Sigmoid colon (tissue), 7 donors: Measurements from ENCODE around the gene MITD1. TPM values are rescaled to one million over a fixed set of nuclear protein-coding genes. Genes with fewer than 3 reads are reported as not detected.

ENCODE experiments used
- DNase-seq: peaks from one replicate; pipeline ENCODE4 v3.0.0-alpha.2; 2019
- H3K27ac ChIP-seq, 4 donors: fragments of 200-600 bp; sonication (generic); one replicate each; pipeline ENCODE4 v1.5.1; 2016 to 2019; ENCODE audit warnings: mild to moderate bottlenecking in 1 of 4
- H3K27me3 ChIP-seq, 3 donors: fragments of 200-600 bp; sonication (generic); one replicate each; pipeline ENCODE4 v1.5.1; 2019; ENCODE audit warnings: mild to moderate bottlenecking in 1 of 3
- H3K36me3 ChIP-seq, 4 donors: fragments of 200-600 bp; sonication (generic); one replicate each; pipeline ENCODE4 v1.5.1; 2016 to 2019
- H3K4me1 ChIP-seq, 4 donors: fragments of 200-600 bp; sonication (generic); one replicate each; pipeline ENCODE4 v1.5.1; 2017 to 2019
- H3K4me3 ChIP-seq, 4 donors: fragments of 200-600 bp; sonication (generic); one replicate each; pipeline ENCODE4 v1.5.1; 2017 to 2019; ENCODE audit warnings: mild to moderate bottlenecking in 2 of 4, moderate library complexity in 1 of 4
- H3K9me3 ChIP-seq, 4 donors: fragments of 200-600 bp in 3 of 4; sonication (generic) in 3 of 4; one replicate each; pipeline versions ENCODE4 v1.5.1 to v1.6.1; 2013 to 2019
- EP300 ChIP-seq, 4 donors: sonication (generic); formaldehyde crosslinking; IDR thresholded peaks; one replicate each; pipeline ENCODE4 v1.6.1; 2017; ENCODE audit warnings: antibody characterized with exemption in 4 of 4
- POLR2A ChIP-seq, 2 donors: fragments of 450-650 bp; IDR thresholded peaks; one replicate each; pipeline ENCODE4 v1.6.1; 2016; ENCODE audit warnings: antibody characterized with exemption in 2 of 2, mild to moderate bottlenecking in 2 of 2, moderate library complexity in 2 of 2
- POLR2AphosphoS5 ChIP-seq, 4 donors: sonication (generic); formaldehyde crosslinking; IDR thresholded peaks; one replicate each; pipeline ENCODE4 v1.6.1; 2017; ENCODE audit warnings: antibody characterized with exemption in 4 of 4
- WGBS, 2 donors: extraction: QIAGEN DNeasy Blood & Tissue Kit; methylation state at CpG; one replicate each; pipeline ENCODE4 v1.1.7; 2013; 5-methylcytosine and 5-hydroxymethylcytosine counted together
- intact Hi-C: fragments of 100-400 bp; cut with DNase I; formaldehyde crosslinking; loops from one replicate; pipeline ENCODE4 v1.15.1; 2023
- polyA plus RNA-seq, 3 donors: library from polyadenylated mRNA; stranded (reverse); fragments of 200-250 nt; gene quantifications; one replicate each; pipeline ENCODE4 v1.2.3, GENCODE V29; 2013
- total RNA-seq, 4 donors: library from RNA; depleted of rRNA; stranded (reverse); fragments of >200 nt; gene quantifications; one replicate each; pipeline ENCODE4 v1.1.0, GENCODE V29; 2016
- TF ChIP-seq, protein P1 (sequence below), 4 experiments: fragments of 450-650 bp in 3 of 4; fragments of 200-600 bp in 1 of 4; IDR thresholded peaks; one replicate each; pipeline ENCODE4 v1.5.1; 2016 to 2019; ENCODE audit warnings: antibody characterized with exemption in 4 of 4, mild to moderate bottlenecking in 3 of 4, moderate library complexity in 2 of 4
- donor health status: healthy with polysubstance abuse.
- donor health status: Bipolar disorder and iron deficiency.
- donor health status: healthy.

The MITD1 gene
- total and polyA plus RNA-seq, 7 donors: 18.3 to 37.1 (median 26.0) TPM

DNA sequence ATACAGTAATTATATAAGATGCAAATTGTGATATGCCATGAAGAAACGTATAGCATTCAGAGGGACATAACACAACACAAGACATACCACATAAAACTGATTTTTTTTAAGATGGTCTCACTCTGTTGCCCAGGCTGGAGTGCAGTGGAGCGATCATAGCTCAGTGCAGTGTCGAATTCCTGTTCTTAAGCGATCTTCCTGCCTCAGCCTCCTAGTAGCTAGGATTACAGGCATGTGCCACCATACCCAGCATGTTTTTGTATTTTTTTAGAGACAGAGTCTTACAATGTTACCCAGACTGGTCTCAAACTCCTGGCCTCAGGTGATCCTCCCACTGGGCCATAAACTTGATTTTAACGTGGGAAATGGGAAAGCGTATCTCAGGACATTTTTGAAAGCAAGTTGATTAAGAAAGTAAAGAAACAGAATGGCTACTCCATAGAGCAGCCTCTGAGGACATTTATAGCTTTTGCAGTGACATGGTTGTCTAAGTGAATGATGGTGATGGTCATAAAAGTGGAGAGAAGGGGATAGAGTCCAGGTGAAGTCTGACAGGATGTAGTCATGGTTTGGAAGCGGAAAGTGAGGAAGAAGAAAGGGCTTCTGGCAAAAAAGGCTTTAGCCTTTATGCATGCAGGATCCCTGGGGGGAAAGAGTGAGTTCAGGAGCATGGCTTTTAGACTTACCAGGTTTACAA lies 28.5 kb downstream of the MITD1 start:
- Histone ChIP-seq H3K36me3 (peaks cover 0 to 5% (median under 1%) of the 10 kb centered on the region in 4 donors), H3K27me3 (no peaks in the 10 kb centered on the region), H3K4me3 (no peak overlapping the region), H3K27ac (no peak overlapping the region), H3K4me1 (peaks cover 0 to 19% (median 18%) of the 10 kb centered on the region in 4 donors), H3K9me3 (no peaks in the 10 kb centered on the region)
- no peak for DNase-seq
- intact Hi-C loops: loop anchor here (10.0 kb wide), 1 partner anchor 342 kb away; the partner anchor contains the start of gene REV1
- 77 to 79% methylated on average over 7 of the region's 7 CpGs for WGBS, 2 donors
- TF ChIP-seq EP300 (IDR thresholded peaks at IDR 0.05) (no peak), POLR2A (IDR thresholded peaks at IDR 0.05) (no peak), POLR2AphosphoS5 (IDR thresholded peaks at IDR 0.05) (no peak)
- TF ChIP-seq, protein P1, sequence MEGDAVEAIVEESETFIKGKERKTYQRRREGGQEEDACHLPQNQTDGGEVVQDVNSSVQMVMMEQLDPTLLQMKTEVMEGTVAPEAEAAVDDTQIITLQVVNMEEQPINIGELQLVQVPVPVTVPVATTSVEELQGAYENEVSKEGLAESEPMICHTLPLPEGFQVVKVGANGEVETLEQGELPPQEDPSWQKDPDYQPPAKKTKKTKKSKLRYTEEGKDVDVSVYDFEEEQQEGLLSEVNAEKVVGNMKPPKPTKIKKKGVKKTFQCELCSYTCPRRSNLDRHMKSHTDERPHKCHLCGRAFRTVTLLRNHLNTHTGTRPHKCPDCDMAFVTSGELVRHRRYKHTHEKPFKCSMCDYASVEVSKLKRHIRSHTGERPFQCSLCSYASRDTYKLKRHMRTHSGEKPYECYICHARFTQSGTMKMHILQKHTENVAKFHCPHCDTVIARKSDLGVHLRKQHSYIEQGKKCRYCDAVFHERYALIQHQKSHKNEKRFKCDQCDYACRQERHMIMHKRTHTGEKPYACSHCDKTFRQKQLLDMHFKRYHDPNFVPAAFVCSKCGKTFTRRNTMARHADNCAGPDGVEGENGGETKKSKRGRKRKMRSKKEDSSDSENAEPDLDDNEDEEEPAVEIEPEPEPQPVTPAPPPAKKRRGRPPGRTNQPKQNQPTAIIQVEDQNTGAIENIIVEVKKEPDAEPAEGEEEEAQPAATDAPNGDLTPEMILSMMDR (IDR thresholded peaks at IDR 0.05): no peak

DNA sequence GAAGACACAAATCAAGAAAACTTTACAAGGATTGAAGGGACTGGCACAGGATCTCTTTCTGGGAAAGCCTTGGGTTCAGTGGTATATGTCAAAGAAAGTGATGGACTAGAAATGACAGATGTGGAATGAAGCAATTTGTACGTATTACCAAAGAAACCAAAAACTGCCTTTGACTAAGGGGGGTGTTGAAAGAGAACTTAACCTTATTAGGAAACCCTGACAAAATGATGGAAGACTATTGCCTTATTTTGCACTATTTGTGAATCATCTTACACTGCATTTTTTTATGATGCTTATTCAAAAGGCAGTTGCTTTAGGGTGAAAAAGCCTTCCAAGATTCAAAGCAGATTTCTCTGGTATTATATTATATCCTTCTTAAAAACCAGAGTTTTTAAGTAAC lies 30.2 kb downstream of the MITD1 start:
- Histone ChIP-seq H3K9me3 (no peaks in the 10 kb centered on the region), H3K27ac (no peak overlapping the region), H3K27me3 (no peaks in the 10 kb centered on the region), H3K36me3 (no peaks in the 10 kb centered on the region), H3K4me1 (peaks cover 0 to 14% (median 11%) of the 10 kb centered on the region in 4 donors), H3K4me3 (no peak overlapping the region)
- intact Hi-C loops: loop anchor here (10.0 kb wide), 1 partner anchor 344 kb away; the partner anchor contains the start of gene REV1
- 84 to 88% methylated on average over 1 of the region's 1 CpG for WGBS, 2 donors
- TF ChIP-seq POLR2AphosphoS5 (IDR thresholded peaks at IDR 0.05) (no peak), POLR2A (IDR thresholded peaks at IDR 0.05) (no peak), EP300 (IDR thresholded peaks at IDR 0.05) (no peak)
- TF ChIP-seq, protein P1 (IDR thresholded peaks at IDR 0.05): no peak
- DNase-seq: no peak

- H3K36me3 ChIP-seq: no peaks in the 10 kb centered on the region
- H3K4me1 ChIP-seq: peaks cover 0 to 16% (median 11%) of the 10 kb centered on the region in 4 donors
- 1% methylated on average over 84 of the region's 84 CpGs for WGBS, 2 donors
- no peaks in the 10 kb centered on the region for H3K9me3 ChIP-seq
- peak within 1 kb of the TSS; percentile 73 to 97 (median 83) for H3K4me3 ChIP-seq
- TF ChIP-seq POLR2A (IDR thresholded peaks at IDR 0.05) (peak in 1 of 2 donors; percentile 72), POLR2AphosphoS5 (IDR thresholded peaks at IDR 0.05) (peak; percentile 84 to 97 (median 84)), EP300 (IDR thresholded peaks at IDR 0.05) (no peak)
- TF ChIP-seq, protein P1 (IDR thresholded peaks at IDR 0.05): no peak
- DNase-seq: peak; percentile 95
- intact Hi-C loops: loop anchor here (1.0 to 5.0 kb wide), 2 partner anchors 12 to 41 kb away; partner anchors contain the start of genes MITD1 and MRPL30
- H3K27me3 ChIP-seq: no peaks in the 10 kb centered on the region
- H3K27ac ChIP-seq: peak within 1 kb of the TSS; percentile 81 to 87 (median 82)
These were observed 39.4 kb downstream of the MITD1 start, which contains the start of gene C2orf15 for GRCh38 chr2:99141110-99142108. TSS of gene C2orf15 (plus strand) at chr2:99141707. CDS start at chr2:99150559, 8,852 bp downstream.

- WGBS, 2 donors: 0 to 1% methylated on average over 21 of the region's 21 CpGs
- Histone ChIP-seq H3K27ac (peak overlapping the region; percentile 81 to 87 (median 82)), H3K4me1 (peaks cover 0 to 16% (median 11%) of the 10 kb centered on the region in 4 donors), H3K4me3 (peak overlapping the region; percentile 73 to 97 (median 83)), H3K36me3 (no peaks in the 10 kb centered on the region), H3K27me3 (no peaks in the 10 kb centered on the region), H3K9me3 (no peaks in the 10 kb centered on the region)
- DNase-seq: peak; percentile 71
- TF ChIP-seq POLR2A (IDR thresholded peaks at IDR 0.05) (peak in 1 of 2 donors; percentile 77), EP300 (IDR thresholded peaks at IDR 0.05) (no peak)
- intact Hi-C loops: loop anchor here (1.0 to 5.0 kb wide), 2 partner anchors 13 to 42 kb away; partner anchors contain the start of genes MITD1 and MRPL30
These were observed 40.1 kb downstream of the MITD1 start for GRCh38 chr2:99140860-99141109.
